Measurements from ENCODE around the gene FCHO2. TPM values are rescaled to one million over a fixed set of nuclear protein-coding genes. Genes with fewer than 3 reads are reported as not detected.

The FCHO2 gene
- total RNA-seq, 1 experiment from 2014 or later: 36.5 TPM

DNA sequence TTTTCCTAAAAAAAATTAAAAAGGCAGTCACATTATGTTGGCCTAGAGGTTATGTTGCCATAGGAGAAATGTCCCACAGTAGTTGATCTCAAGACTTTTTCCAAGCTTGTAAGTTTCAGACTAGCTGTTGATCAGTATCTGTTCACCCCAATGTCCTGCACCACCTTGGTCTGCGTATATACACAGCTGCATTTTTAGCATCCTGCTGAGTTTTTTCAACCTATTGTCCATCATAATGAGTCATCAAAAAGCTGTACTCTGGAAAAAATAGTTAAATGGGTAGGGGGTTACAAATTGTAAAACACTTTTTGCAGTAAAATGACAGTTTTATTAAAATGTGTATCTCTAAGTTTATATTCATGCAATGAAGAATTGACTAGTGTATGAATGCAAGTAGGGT is 111.4 kb downstream of the FCHO2 start:
- CTCF ChIA-PET: no interaction called here
- Mint-ChIP-seq H3K27ac (ENCODE audit: unreplicated experiment) (no peak overlapping the region), H3K4me1 (ENCODE audit: low read depth, unreplicated experiment) (peaks cover 2% of the 10 kb centered on the region), H3K9me3 (ENCODE audit: low read depth, unreplicated experiment) (no peaks in the 10 kb centered on the region), H3K4me3 (ENCODE audit: low read depth, unreplicated experiment) (no peak overlapping the region), H3K36me3 (ENCODE audit: insufficient read depth, unreplicated experiment) (no peaks in the 10 kb centered on the region), H3K27me3 (ENCODE audit: unreplicated experiment) (no peaks in the 10 kb centered on the region)
- intact Hi-C loops (cut with micrococcal nuclease; ENCODE audit: unreplicated experiment): no loop called here
- no peak for TF ChIP-seq CTCF (IDR thresholded peaks at IDR 0.05; ENCODE audit: unreplicated experiment)
- no TSS peak for BruUV-seq (replicated peaks)
- DNase-seq: no peak

GRCh38 chr5:73081093-73081492 is 125.3 kb downstream of the FCHO2 start:
- no TSS peak for BruUV-seq (replicated peaks)

GRCh38 chr5:73088026-73088425 is 132.2 kb downstream of the FCHO2 start:
- no peak for TF ChIP-seq CTCF (IDR thresholded peaks at IDR 0.05; ENCODE audit: unreplicated experiment)
- peak overlapping the region; percentile 60 for H3K27ac Mint-ChIP-seq (ENCODE audit: unreplicated experiment)
- H3K27me3 Mint-ChIP-seq (ENCODE audit: unreplicated experiment): no peaks in the 10 kb centered on the region
- no TSS peak for BruUV-seq (replicated peaks)
- intact Hi-C loops (cut with micrococcal nuclease; ENCODE audit: unreplicated experiment): loop anchor here (10.0 kb wide), 1 partner anchor 207 kb away; no protein-coding TSS in a partner anchor
- CTCF ChIA-PET: interaction anchor here (0.9 to 1.9 kb wide), 7 partner anchors 10 to 363 kb away, joined by 3 to 13 read pairs (median 4); no protein-coding TSS in a partner anchor
- DNase-seq: no peak
- H3K4me3 Mint-ChIP-seq (ENCODE audit: low read depth, unreplicated experiment): no peak overlapping the region
- H3K36me3 Mint-ChIP-seq (ENCODE audit: insufficient read depth, unreplicated experiment): peaks cover 13% of the 10 kb centered on the region
- no peaks in the 10 kb centered on the region for H3K9me3 Mint-ChIP-seq (ENCODE audit: low read depth, unreplicated experiment)
- H3K4me1 Mint-ChIP-seq (ENCODE audit: low read depth, unreplicated experiment): peaks cover 25% of the 10 kb centered on the region

More at GRCh38 chr5:73081093-73081492, 125.3 kb downstream of the FCHO2 start:
- no peaks in the 10 kb centered on the region for H3K27me3 Mint-ChIP-seq (ENCODE audit: unreplicated experiment)
- intact Hi-C loops (cut with micrococcal nuclease; ENCODE audit: unreplicated experiment): loop anchor here (5.0 to 10.0 kb wide), 4 partner anchors 36 to 371 kb away; no protein-coding TSS in a partner anchor
- CTCF ChIA-PET: interaction anchor here (1.3 kb wide), 1 partner anchor 121 kb away, joined by 4 read pairs; no protein-coding TSS in a partner anchor
- no peak overlapping the region for H3K27ac Mint-ChIP-seq (ENCODE audit: unreplicated experiment)
- no peak overlapping the region for H3K4me3 Mint-ChIP-seq (ENCODE audit: low read depth, unreplicated experiment)
- no peak for TF ChIP-seq CTCF (IDR thresholded peaks at IDR 0.05; ENCODE audit: unreplicated experiment)
- peaks cover 21% of the 10 kb centered on the region for H3K36me3 Mint-ChIP-seq (ENCODE audit: insufficient read depth, unreplicated experiment)
- no peaks in the 10 kb centered on the region for H3K4me1 Mint-ChIP-seq (ENCODE audit: low read depth, unreplicated experiment)
- no peaks in the 10 kb centered on the region for H3K9me3 Mint-ChIP-seq (ENCODE audit: low read depth, unreplicated experiment)
- DNase-seq: no peak

GRCh38 chr5:73093943-73094342 is 138.1 kb downstream of the FCHO2 start:
- CTCF ChIA-PET: interaction anchor here (0.6 to 1.3 kb wide), 6 partner anchors 22 to 357 kb away, joined by 3 to 6 read pairs (median 4); partner anchors contain the start of gene TMEM171
- no peaks in the 10 kb centered on the region for H3K27me3 Mint-ChIP-seq (ENCODE audit: unreplicated experiment)
- TF ChIP-seq CTCF (IDR thresholded peaks at IDR 0.05; ENCODE audit: unreplicated experiment): no peak
- intact Hi-C loops (cut with micrococcal nuclease; ENCODE audit: unreplicated experiment): no loop called here
- H3K4me1 Mint-ChIP-seq (ENCODE audit: low read depth, unreplicated experiment): peaks cover 35% of the 10 kb centered on the region
- no TSS peak for BruUV-seq (replicated peaks)
- H3K36me3 Mint-ChIP-seq (ENCODE audit: insufficient read depth, unreplicated experiment): no peaks in the 10 kb centered on the region
- no peak overlapping the region for H3K4me3 Mint-ChIP-seq (ENCODE audit: low read depth, unreplicated experiment)
- peak overlapping the region; percentile 65 for H3K27ac Mint-ChIP-seq (ENCODE audit: unreplicated experiment)
- DNase-seq: peak; percentile 63
- H3K9me3 Mint-ChIP-seq (ENCODE audit: low read depth, unreplicated experiment): no peaks in the 10 kb centered on the region

Data from Calu3 (cell line).